Heart left ventricle (tissue), 13 donors: ENCODE measurements around the gene DENR.

Experiments
- CTCF ChIP-seq, 12 donors: fragments of 200-600 bp; sonication (generic) in 4 of 12; IDR thresholded peaks; one replicate each; pipeline versions ENCODE4 v1.5.0 to v1.8.0; 2018 to 2022; ENCODE audit warnings: antibody characterized with exemption in 12 of 12, mild to moderate bottlenecking in 5 of 12
- POLR2A ChIP-seq, 2 donors: fragments of 450-650 bp; IDR thresholded peaks; one replicate each; pipeline ENCODE4 v1.6.1; 2017; ENCODE audit warnings: antibody characterized with exemption in 2 of 2, mild to moderate bottlenecking in 2 of 2, moderate library complexity in 2 of 2
- donor health status: ischemic (EF 13 %, LVEDD 7.1; RV severe dilation, severe dysfunction).
- donor health status: DM: no; HTN: yes; CAD: no.
- donor health status: DM: no; HTN: no; CAD: no.
- donor health status: ischemic (EF 25% LVEDD 6.9; RV normal size, moderate dysfunction).
- donor health status: ischemic (EF 25% LVEDD 5.7; RV mildly dilated, moderate dysfunction).
- donor health status: ischemic (EF 35%, LVEDD 5.7; RV mildly dilated, moderate dysfunction).
- donor health status: nonischemic (EF 11% LVEDD 7.7; RV severe dilation, severe dysfunction).
- donor health status: DM: yes; HTN: yes; CAD: no.
- donor health status: PGD.
- donor health status: ischemic (EF 29% LVEDD 5.4; RV normal size, mild dysfunction).
- donor health status: nonischemic (EF 23%, LVEDD 6.1; RV moderate dilation, normal function).

GRCh38 chr12:122789637-122790036 is 37.0 kb downstream of the DENR start:
- no peak for TF ChIP-seq CTCF (IDR thresholded peaks at IDR 0.05)
- TF ChIP-seq POLR2A (IDR thresholded peaks at IDR 0.05) = no peak
